Colon (tissue), 2 donors: ENCODE results near the gene ANTKMT.
"Not testable (repeated sequence)": the region's sequence is repeated elsewhere in the genome, so short reads cannot be mapped to it uniquely, and the experiment has no call there.

Source experiments
- FAIRE-seq: peaks from 2 replicates; lab custom pipeline; 2012; peaks lifted over from hg19 to GRCh38; lab: Jason Lieb, UNC
- donor health status: control.
- donor health status: control.

The ANTKMT gene

DNA sequence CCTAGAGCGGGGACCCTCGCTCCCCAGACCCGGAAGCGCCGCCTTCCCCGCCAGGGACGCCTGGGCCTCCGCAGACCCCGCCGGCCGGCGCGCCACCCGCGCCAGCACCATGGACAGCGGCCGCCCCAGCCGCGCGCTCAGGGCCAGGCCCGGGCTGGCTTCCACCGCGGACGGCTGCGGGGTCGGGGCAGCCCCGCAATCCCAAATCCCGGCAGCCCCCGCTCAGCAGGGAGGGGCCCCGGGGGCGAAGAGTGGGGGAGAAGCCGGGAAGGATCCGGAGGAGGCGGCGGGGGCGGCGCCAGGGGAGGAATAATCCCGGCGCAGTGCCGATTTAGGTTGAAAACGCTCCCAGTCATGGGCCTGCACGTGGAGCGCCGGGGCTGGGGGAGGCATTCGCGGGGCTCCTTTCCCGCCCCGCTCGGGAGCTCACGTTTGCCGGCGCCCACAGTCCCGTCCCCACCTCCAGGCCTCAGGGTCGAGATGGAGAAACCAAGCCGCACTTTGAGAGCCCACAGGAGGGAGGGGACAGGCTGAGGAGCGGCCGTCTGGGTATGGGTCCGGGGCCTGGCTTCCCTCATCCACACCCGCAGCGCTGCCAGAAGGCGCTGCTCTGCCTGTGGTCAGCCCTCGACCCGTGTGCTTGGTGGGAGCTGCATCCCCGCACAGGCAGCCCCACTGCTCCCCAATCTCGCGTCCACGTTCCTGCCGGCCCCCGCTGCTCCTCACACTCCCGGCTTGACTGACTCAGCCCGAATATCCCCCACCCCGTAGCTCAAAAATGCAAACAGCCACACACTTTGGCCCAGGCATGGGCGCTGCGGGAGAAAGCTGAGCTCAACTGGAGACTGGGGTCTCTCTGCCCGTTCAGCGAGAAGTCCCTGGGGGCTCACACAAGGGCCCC lies 20.0 kb upstream of the ANTKMT start:
- FAIRE-seq: no peak

DNA sequence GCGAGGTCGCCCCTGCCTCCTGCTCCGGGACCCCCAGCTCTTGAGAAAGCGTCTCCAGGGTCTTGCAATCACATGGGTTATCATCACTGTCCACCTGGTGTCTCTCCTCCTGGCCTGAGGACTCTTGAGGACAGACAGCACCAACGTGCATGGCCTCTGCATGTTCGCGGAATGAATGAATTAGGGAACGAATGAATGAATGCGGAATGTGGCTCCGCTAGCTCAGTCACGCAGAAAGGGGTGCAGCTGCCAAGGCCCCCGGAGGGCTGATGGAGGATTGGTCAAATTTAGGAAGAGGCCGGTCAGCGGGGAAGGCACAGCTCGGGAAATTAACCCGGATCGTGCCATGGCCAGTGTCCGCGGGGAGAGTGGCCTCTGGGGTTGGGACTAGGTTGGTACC lies 18.6 kb upstream of the ANTKMT start:
- FAIRE-seq: no peak

- FAIRE-seq: no peak
These were observed 17.5 kb upstream of the ANTKMT start for GRCh38 chr16:703406-703805.

- no peak for FAIRE-seq
These were observed 16.9 kb upstream of the ANTKMT start for GRCh38 chr16:704047-704446.

DNA sequence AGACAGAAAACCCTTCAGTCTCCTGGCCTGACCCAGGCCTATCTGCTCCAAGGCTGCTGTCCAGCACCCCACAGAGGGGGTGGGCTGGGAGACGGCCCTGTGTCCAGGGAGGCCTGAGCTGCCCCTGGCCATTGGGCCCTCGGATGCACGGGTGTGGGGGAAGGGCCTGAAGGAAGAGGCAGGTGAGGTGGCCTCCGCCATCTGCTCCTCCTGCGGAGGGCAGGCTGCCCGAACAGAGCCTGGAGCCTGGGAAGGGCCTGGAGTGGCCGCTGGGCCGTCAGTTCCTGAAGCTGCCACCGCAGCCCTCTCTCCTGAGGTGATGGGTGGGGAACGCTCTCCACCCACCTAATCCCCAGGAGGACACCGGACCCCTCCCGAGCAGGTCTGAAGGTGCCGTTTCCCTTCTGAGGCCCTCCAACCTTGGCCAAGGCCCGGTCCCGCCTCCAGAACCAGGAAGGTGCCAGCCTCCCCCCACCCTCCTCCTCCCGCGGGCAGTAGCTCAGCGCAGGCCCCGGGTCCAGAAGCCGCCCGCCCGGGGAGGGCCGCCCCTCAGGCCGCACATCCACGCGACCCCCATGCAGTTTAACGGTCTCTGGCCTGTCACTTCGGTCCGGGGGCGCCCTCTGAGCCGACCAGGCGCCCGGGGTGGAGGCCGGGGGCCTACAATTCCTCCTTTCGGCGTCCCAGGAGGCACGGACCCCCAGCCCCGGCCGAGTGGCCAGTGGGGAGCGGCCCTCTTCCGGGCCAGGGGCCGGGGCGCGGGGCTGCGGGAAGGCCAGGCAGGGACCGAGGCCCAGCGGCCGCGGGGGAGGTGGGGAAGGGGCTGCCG lies 16.2 kb upstream of the ANTKMT start:
- no peak for FAIRE-seq

- FAIRE-seq: no peak
These were observed 15.3 kb upstream of the ANTKMT start, which contains the start of gene FBXL16 for GRCh38 chr16:705431-706188. Gene FBXL16 (minus strand): TSS chr16:705801. CDS start chr16:697405, 8,396 bp downstream.

- no peak for FAIRE-seq
These were observed 14.5 kb upstream of the ANTKMT start for GRCh38 chr16:706189-707061.

DNA sequence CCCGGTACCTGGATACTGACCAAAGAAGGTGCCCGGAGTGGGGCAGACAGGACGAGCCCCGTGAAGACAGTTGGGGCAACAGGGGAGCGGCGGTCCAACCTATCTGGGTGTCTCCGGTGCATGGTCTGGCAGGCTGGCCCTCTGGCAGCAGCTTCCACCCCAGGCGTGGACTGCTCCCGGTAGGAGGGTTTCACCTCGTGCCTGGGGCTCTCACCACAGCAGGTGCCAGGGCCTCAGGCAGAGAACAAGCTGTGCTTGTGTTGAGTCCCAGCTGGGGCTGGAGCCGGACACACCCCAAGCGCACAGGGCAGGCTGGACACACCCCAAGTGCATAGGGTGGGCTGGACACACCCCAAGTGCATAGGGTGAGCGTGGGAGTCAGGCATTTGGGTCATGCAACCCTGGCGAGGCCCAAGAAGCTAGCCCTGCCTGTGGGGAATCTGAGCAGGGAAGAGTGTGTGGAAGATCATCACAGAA lies 13.8 kb upstream of the ANTKMT start:
- FAIRE-seq: no peak

GRCh38 chr16:708019-708418 lies 12.9 kb upstream of the ANTKMT start:
- FAIRE-seq: no peak

- no peak for FAIRE-seq
These were observed 12.0 kb upstream of the ANTKMT start for GRCh38 chr16:708959-709358.

DNA sequence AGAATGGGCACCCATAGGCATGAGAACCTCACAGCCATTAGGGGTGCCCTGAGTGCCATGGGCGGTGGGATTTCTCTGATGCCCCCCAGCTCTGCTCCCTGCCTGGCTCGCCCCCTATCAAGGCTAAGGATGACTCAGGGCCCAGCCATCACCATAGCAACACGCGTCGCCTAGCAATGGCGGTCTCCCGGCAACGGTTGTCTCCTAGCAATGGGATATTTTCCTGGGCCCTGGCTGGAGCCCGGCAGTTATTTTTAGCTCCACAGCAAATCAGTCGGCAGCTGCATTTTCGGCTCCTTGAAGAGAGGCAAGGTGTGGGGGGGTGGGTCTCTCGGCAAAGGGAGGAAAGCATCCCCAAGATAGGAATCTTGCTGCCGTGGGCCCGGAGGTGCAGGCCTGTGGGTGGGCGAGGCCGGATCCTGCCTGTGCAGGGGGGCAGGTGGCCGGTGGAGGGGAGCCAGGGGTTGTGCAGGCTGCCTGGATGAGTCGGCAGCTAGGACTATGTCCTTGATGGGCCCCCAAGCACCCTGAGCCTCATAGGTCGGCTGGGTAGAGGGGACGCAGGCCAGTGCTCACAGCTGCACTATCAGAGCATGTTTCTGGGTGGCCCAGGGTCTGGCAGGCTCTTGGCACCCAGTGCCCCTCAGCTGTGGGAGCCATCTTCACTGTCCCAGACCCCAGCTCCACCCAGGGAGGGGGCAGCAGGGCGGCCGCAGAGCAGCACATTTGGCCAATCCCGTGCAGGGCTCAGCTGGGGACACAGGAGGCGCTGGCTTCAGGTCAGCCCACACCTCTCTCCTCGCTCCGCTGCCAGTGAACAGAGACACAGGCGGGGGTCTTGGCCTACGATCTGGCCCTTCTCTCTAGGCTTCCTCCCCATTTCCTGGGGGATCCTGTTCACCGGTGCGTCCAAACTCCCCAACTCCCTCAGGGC lies 11.1 kb upstream of the ANTKMT start:
- no peak for FAIRE-seq

GRCh38 chr16:710500-711075 lies 10.4 kb upstream of the ANTKMT start:
- no peak for FAIRE-seq

DNA sequence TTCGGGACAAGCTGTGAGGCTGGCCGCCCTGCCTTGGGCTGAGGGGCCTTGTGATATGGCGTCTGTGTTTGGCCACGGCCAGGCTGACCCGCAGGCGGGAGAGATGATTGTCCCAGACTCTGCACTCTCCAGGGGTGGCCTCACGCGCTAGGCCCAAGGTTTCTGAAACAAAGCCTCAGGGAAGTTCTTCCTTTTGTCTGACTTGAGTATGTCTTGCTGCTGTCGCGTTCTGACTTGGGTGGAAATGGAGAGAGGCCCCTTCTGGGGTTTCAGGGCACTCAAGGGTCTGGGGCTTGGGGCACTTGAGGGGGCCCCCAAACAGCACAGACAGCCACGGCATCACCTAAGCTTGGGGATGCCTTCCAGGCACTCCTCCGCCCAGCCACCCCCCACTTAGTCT lies 9.9 kb upstream of the ANTKMT start:
- no peak for FAIRE-seq

DNA sequence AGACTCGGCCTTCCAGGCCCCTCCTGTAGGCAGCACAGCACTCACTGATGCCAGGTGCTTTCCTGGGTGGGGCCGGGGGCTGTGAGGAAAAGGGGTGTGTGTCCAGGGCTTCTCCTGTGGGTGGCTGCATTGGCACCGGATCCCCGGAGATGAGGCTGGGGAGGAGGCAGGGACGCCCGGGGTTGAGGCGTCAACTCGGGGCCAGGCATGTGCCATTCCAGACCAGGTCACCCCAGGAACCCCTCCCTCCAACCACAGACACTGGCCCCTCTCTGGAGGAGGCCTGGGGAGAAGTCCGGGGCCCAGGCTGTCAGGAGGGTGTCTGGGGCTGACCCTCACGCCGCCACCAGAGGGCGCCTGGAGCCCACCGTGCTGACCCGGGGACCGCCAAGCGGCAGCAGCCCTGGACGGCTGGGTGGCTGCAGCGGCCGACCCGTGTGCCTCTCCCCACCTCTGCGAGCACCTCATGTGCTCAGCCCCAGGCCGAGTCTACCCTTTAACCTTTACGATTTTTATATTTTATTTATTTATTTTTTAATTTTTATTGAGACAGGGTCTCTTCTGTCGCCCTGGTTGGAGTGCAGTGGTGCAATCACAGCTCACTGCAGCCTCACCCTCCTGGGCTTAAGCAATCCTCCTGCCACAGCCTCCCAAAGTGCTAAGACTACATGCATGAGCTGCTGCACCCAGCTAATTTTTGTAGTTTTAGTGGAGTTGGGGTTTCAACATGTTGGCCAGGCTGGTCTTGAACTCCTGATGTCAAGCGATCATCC lies 9.2 kb upstream of the ANTKMT start:
- FAIRE-seq: no peak

GRCh38 chr16:712740-713250 lies 8.2 kb upstream of the ANTKMT start:
- FAIRE-seq: not testable (repeated sequence)

DNA sequence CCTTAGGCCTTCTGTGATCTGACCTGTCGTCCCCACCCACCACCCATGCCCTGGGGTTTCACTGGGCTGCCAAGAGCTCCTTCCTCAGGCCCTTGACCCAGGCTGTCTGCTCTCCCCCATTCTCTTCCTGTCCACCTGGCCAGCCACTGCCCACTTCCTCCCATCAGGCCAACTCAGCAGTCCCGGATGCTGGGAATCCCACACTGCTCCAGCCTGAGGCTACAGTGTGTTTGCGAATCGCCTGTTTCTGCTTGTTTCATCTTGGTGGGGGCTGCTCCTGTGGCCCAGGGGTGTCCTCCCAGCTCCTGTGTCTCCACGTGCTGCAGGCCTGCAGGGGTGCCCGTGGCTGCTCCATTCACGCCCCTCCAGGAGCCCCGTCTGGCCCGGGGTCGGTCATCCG lies 6.9 kb upstream of the ANTKMT start:
- no peak for FAIRE-seq

- FAIRE-seq: no peak
These were observed 6.1 kb upstream of the ANTKMT start, which contains the start of gene METRN for GRCh38 chr16:714558-715476. Gene METRN (plus strand): TSS chr16:715118. CDS start chr16:715290, 172 bp downstream.
